K562 (cell line): Measurements from ENCODE around the gene RAD1. TPM values are rescaled to one million over a fixed set of nuclear protein-coding genes. Genes with fewer than 3 reads are reported as not detected.
A peak's percentile ranks its signal among the peaks of the same experiment; 100 is the strongest.

Source experiments
- CBFA2T2 ChIP-seq: fragments of 450-650 bp; conservative IDR thresholded peaks from 2 replicates; pipeline ENCODE4 v1.6.1; 2017; ENCODE audit warnings: mild to moderate bottlenecking
- CBFA2T3 ChIP-seq: fragments of 450-650 bp; IDR thresholded peaks from 2 replicates; pipeline ENCODE4 v1.6.1; 2017
- DNMT1 ChIP-seq: fragments of 450-650 bp; IDR thresholded peaks from 2 replicates; pipeline ENCODE4 v1.6.1; 2016; ENCODE audit warnings: antibody characterized with exemption, mild to moderate bottlenecking
- HCFC1 ChIP-seq: IDR thresholded peaks from 2 replicates; pipeline ENCODE4 v1.6.1; 2012; ENCODE audit warnings: low read depth, low read length, improper control_type of control experiment
- MAFG ChIP-seq: fragments of 450-650 bp; conservative IDR thresholded peaks from 2 replicates; pipeline ENCODE4 v1.6.1; 2016; ENCODE audit warnings: missing genetic modification characterization, missing compliant biosample characterization
- MBD2 ChIP-seq: sonication (generic); IDR thresholded peaks from 2 replicates; pipeline ENCODE4 v1.6.1; 2016; ENCODE audit warnings: low read depth, borderline replicate concordance
- NFYB ChIP-seq: IDR thresholded peaks from 2 replicates; pipeline ENCODE4 v1.6.1; 2011; ENCODE audit warnings: mild to moderate bottlenecking, moderate library complexity; ENCODE audit not compliant: insufficient read length; ENCODE audit errors: extremely low read depth
- PREB ChIP-seq: sonication (generic); formaldehyde crosslinking; IDR thresholded peaks from 2 replicates; pipeline ENCODE4 v1.8.1; 2023; ENCODE audit warnings: mild to moderate bottlenecking, missing genetic modification reagents
- RFX7 ChIP-seq: fragments of 250-450 bp; sonication (Bioruptor Pico); IDR thresholded peaks from 2 replicates; pipeline ENCODE4 v1.5.1; 2021; ENCODE audit warnings: mild to moderate bottlenecking
- SMAD4 ChIP-seq: fragments of 250-450 bp; sonication (Bioruptor Pico); conservative IDR thresholded peaks from 2 replicates; pipeline ENCODE4 v1.8.0; 2021; ENCODE audit warnings: inconsistent platforms, mild to moderate bottlenecking, moderate library complexity
- SMARCA4 ChIP-seq: fragments of 450-650 bp; IDR thresholded peaks from 2 replicates; pipeline ENCODE4 v1.6.1; 2016
- TGIF2 ChIP-seq: sonication (generic); formaldehyde crosslinking; IDR thresholded peaks from 2 replicates; pipeline ENCODE4 v1.8.1; 2022; ENCODE audit warnings: mild to moderate bottlenecking, missing genetic modification reagents, moderate library complexity
- THAP12 ChIP-seq: fragments of 250-450 bp; sonication (Bioruptor Pico); IDR thresholded peaks from 2 replicates; pipeline ENCODE4 v1.9.0; 2021; ENCODE audit warnings: mild to moderate bottlenecking, inconsistent platforms
- ZNF134 ChIP-seq: fragments of 250-450 bp; sonication (Bioruptor Pico); conservative IDR thresholded peaks from 2 replicates; pipeline ENCODE4 v1.4.0; 2020
- ZNF174 ChIP-seq: fragments of 250-450 bp; sonication (Bioruptor Pico); IDR thresholded peaks from 2 replicates; pipeline ENCODE4 v1.4.0; 2020; ENCODE audit warnings: mild to moderate bottlenecking
- ZNF316 ChIP-seq: fragments of 450-650 bp; IDR thresholded peaks from 2 replicates; pipeline ENCODE4 v1.6.1; 2016
- ZNF431 ChIP-seq: sonication (generic); formaldehyde crosslinking; IDR thresholded peaks from 2 replicates; pipeline ENCODE4 v1.8.0; 2022; ENCODE audit warnings: mild to moderate bottlenecking, missing genetic modification reagents
- ZNF445 ChIP-seq: fragments of 250-450 bp; sonication (Bioruptor Pico); IDR thresholded peaks from 2 replicates; pipeline ENCODE4 v1.4.0; 2020; ENCODE audit warnings: low read depth, mild to moderate bottlenecking, moderate library complexity
- ZNF561 ChIP-seq: fragments of 450-650 bp; formaldehyde crosslinking; conservative IDR thresholded peaks from 2 replicates; pipeline ENCODE4 v1.4.0; 2020; ENCODE audit warnings: mild to moderate bottlenecking, moderate library complexity
- ZNF696 ChIP-seq: fragments of 250-450 bp; sonication (Bioruptor Pico); conservative IDR thresholded peaks from 2 replicates; pipeline ENCODE4 v1.4.0; 2020; ENCODE audit warnings: mild to moderate bottlenecking, moderate library complexity
- polyA plus RNA-seq, 8 experiments: library from polyadenylated mRNA; depleted of rRNA in 4 of 8; stranded (reverse) in 5 of 8; unstranded in 3 of 8; fragments of >200 nt; fragmentation: Nextera tagmentation in 2 of 8; fragmentation: Illumina TruSeq in 1 of 8; extraction: Ambion mirVana in 2 of 8; extraction: Trizol in 1 of 8; gene quantifications; 2 replicates each; pipeline versions ENCODE4 v1.2.1 to v1.2.3, GENCODE V29; 2011 to 2014; ENCODE audit warnings: inconsistent platforms in 1 of 8, missing spikeins in 1 of 8
- total RNA-seq, 7 experiments: library from RNA; depleted of rRNA in 6 of 7; stranded (reverse); fragments of >200 nt in 6 of 7; fragmentation: Illumina TruSeq in 2 of 7; extraction: Trizol in 2 of 7; gene quantifications; 2 replicates each; pipeline versions ENCODE4 v1.2.1 to v1.2.3, GENCODE V29; 2011 to 2021; ENCODE audit warnings: low replicate concordance in 1 of 7
- TF ChIP-seq, protein P1 (sequence below), 2 experiments: IDR thresholded peaks; 2 replicates each; pipeline ENCODE4 v1.6.1; 2012; ENCODE audit warnings: improper control_type of control experiment in 2 of 2, low read depth in 2 of 2, low read length in 2 of 2, borderline replicate concordance in 1 of 2
- TF ChIP-seq, protein P2 (sequence below): fragments of 450-650 bp; formaldehyde crosslinking; IDR thresholded peaks from 2 replicates; pipeline ENCODE4 v1.4.0; 2020; ENCODE audit warnings: mild to moderate bottlenecking, moderate library complexity
- TF ChIP-seq, protein P3 (sequence below): fragments of 250-450 bp; sonication (Bioruptor Pico); IDR thresholded peaks from 2 replicates; pipeline ENCODE4 v1.4.0; 2020; ENCODE audit warnings: borderline replicate concordance

RAD1 gene
- total and polyA plus RNA-seq, 9 of the 15 experiments (the other 6 are each of a cell fraction or from before 2014, with no cell fraction given), result 44.5 to 148 (median 60.8) TPM

GRCh38 chr5:34903260-34903659 is 12.0 kb downstream of the RAD1 start (continued):
- TF ChIP-seq ZNF561 (no peak), ZNF174 (CRISPR knock-in tag) (no peak), DNMT1 (no peak), HCFC1 (no peak), ZNF445 (CRISPR knock-in tag) (no peak), PREB (CRISPR knock-in tag) (no peak), ZNF134 (CRISPR knock-in tag) (no peak), ZNF431 (CRISPR knock-in tag) (no peak), CBFA2T2 (peak; percentile 22; the same call in 1 of the 2 replicates), MBD2 (no peak), RFX7 (CRISPR knock-in tag) (no peak), THAP12 (no peak), MAFG (tag) (peak; percentile 57), NFYB (no peak), CBFA2T3 (peak; percentile 63), ZNF316 (peak; percentile 81), TGIF2 (no peak), SMARCA4 (peak; percentile 43; the same call in 1 of the 2 replicates), SMAD4 (CRISPR knock-in tag) (no peak), ZNF696 (no peak)
- TF ChIP-seq, protein P1, sequence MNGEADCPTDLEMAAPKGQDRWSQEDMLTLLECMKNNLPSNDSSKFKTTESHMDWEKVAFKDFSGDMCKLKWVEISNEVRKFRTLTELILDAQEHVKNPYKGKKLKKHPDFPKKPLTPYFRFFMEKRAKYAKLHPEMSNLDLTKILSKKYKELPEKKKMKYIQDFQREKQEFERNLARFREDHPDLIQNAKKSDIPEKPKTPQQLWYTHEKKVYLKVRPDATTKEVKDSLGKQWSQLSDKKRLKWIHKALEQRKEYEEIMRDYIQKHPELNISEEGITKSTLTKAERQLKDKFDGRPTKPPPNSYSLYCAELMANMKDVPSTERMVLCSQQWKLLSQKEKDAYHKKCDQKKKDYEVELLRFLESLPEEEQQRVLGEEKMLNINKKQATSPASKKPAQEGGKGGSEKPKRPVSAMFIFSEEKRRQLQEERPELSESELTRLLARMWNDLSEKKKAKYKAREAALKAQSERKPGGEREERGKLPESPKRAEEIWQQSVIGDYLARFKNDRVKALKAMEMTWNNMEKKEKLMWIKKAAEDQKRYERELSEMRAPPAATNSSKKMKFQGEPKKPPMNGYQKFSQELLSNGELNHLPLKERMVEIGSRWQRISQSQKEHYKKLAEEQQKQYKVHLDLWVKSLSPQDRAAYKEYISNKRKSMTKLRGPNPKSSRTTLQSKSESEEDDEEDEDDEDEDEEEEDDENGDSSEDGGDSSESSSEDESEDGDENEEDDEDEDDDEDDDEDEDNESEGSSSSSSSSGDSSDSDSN (IDR thresholded peaks at IDR 0.05; ENCODE audit: borderline replicate concordance in 1 of 2, low read depth in 2 of 2, low read length in 2 of 2), result no peak
- TF ChIP-seq, protein P2, sequence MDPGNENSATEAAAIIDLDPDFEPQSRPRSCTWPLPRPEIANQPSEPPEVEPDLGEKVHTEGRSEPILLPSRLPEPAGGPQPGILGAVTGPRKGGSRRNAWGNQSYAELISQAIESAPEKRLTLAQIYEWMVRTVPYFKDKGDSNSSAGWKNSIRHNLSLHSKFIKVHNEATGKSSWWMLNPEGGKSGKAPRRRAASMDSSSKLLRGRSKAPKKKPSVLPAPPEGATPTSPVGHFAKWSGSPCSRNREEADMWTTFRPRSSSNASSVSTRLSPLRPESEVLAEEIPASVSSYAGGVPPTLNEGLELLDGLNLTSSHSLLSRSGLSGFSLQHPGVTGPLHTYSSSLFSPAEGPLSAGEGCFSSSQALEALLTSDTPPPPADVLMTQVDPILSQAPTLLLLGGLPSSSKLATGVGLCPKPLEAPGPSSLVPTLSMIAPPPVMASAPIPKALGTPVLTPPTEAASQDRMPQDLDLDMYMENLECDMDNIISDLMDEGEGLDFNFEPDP (CRISPR knock-in tag), result no peak
- TF ChIP-seq, protein P3, sequence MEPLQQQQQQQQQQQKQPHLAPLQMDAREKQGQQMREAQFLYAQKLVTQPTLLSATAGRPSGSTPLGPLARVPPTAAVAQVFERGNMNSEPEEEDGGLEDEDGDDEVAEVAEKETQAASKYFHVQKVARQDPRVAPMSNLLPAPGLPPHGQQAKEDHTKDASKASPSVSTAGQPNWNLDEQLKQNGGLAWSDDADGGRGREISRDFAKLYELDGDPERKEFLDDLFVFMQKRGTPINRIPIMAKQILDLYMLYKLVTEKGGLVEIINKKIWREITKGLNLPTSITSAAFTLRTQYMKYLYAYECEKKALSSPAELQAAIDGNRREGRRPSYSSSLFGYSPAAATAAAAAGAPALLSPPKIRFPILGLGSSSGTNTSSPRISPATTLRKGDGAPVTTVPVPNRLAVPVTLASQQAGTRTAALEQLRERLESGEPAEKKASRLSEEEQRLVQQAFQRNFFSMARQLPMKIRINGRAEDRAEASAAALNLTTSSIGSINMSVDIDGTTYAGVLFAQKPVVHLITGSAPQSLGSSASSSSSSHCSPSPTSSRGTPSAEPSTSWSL (CRISPR knock-in tag), result no peak
